HG02970 (cell line): ENCODE measurements around the gene PTPN12.
"Not testable (repeated sequence)": the region's sequence is repeated elsewhere in the genome, so short reads cannot be mapped to it uniquely, and the experiment has no call there.

ENCODE experiments used
- ATAC-seq: cut with Tn5 transposase; IDR thresholded peaks from one replicate; pipeline ENCODE4 v1.9.1; 2021; ENCODE audit warnings: mild to moderate bottlenecking, moderate library complexity, moderate number of reproducible peaks; ENCODE audit not compliant: unreplicated experiment, low FRiP score

The PTPN12 gene

GRCh38 chr7:77575187-77575586, 38.1 kb downstream of the PTPN12 start:
- ATAC-seq: no peak

GRCh38 chr7:77576856-77577255, 39.8 kb downstream of the PTPN12 start:
- no peak for ATAC-seq

- no peak for ATAC-seq
Observed at GRCh38 chr7:77579797-77580196, 42.7 kb downstream of the PTPN12 start.

DNA sequence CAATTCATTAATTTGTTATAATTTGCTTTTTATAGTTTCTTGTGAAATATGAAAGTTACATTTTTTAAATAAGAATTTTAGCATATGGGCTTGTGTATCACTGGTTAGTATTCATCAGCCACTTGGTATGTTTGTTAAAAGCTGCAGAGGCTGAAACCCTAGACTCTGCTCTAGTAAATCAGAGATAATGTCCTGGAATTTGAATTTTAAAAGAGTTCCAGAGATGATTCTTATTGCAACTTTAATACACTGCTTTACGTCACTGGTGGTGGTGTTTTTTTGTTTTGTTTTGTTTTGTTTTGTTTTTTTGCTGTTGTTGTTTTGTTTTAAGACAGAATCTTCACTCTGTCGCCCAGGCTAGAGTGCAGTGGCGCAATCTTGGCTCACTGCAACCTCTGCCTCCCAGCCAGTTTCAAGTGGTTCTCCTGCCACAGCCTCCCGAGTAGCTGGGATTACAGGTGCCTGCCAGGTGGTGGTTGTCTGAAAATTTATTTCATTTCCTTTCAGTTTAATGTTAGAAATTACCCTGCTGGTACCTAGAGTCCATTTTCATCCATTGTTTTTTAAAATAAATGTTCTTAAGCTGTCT, 43.8 kb downstream of the PTPN12 start:
- no peak for ATAC-seq

- ATAC-seq: no peak
Observed at GRCh38 chr7:77587272-77587671, 50.2 kb downstream of the PTPN12 start.

DNA sequence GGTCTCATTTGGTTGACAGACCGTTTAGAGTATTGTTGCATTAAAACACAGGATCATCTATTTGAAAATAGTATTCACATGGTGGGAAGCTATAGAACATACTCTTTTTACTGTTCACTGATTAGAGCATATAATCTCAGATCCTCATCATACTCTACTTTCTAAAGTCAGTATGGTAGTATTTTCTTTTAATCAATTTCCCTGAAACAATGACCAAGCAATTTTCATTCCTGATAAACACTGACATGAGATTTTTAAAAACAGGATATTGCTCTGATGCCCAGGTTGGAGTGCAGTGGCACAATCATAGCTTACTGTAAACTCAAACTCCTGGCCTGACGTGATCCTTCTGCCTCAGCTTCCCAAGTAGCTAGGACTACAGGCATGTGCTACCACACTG, 63.9 kb downstream of the PTPN12 start:
- no peak for ATAC-seq

GRCh38 chr7:77606562-77606961, 69.5 kb downstream of the PTPN12 start:
- ATAC-seq: no peak

GRCh38 chr7:77619314-77619713, 82.2 kb downstream of the PTPN12 start:
- ATAC-seq: no peak

DNA sequence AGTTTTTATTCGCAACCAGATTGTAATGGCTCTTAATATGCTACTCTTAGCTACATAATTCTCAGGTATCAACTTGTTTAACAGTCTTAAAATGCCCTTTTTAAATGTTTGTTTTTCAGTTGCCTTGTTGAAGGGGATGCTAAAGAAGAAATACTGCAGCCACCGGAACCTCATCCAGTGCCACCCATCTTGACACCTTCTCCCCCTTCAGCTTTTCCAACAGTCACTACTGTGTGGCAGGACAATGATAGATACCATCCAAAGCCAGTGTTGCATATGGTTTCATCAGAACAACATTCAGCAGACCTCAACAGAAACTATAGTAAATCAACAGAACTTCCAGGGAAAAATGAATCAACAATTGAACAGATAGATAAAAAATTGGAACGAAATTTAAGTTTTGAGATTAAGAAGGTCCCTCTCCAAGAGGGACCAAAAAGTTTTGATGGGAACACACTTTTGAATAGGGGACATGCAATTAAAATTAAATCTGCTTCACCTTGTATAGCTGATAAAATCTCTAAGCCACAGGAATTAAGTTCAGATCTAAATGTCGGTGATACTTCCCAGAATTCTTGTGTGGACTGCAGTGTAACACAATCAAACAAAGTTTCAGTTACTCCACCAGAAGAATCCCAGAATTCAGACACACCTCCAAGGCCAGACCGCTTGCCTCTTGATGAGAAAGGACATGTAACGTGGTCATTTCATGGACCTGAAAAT, 89.7 kb downstream of the PTPN12 start:
- ATAC-seq: no peak

DNA sequence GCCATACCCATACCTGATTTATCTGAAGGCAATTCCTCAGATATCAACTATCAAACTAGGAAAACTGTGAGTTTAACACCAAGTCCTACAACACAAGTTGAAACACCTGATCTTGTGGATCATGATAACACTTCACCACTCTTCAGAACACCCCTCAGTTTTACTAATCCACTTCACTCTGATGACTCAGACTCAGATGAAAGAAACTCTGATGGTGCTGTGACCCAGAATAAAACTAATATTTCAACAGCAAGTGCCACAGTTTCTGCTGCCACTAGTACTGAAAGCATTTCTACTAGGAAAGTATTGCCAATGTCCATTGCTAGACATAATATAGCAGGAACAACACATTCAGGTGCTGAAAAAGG, 90.2 kb downstream of the PTPN12 start:
- ATAC-seq: no peak

DNA sequence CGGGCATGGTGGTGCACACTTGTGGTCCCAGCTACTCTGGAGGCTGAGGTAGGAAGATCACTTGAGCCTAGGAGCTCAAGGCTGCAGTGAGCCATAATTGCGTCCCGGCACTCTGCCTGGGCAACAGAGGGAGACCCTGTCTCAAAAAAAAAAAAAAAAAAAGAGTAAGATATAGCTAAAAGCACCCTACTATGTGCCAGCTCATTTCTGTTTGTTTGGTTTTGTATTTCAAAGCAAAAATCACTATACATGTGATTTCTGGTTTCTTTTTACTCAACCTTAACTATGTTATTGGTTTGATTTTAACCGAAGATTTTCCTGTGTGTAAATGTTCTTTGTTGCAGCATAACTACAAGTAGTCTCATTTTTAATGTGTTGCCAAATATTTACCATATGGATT, 92.7 kb downstream of the PTPN12 start:
- ATAC-seq: no peak

DNA sequence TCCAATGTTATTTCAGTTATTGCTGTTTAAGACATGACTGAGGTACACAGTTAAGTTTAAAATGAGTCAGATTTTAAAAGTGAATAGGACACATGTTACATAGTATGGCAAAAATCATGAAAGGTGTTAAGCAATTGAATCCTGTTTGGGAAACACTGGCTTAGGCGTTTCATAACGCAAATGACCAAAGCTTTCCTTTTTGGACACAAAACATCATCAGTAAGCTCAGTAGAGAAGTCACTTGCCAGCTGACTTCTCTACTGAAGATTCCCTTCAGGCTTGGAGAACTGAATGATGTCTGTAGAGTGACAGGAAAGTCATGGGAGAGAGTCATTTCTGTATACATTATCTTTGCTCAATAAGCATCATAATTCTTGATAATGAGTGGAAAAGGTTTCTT, 94.7 kb downstream of the PTPN12 start:
- no peak for ATAC-seq

- ATAC-seq: no peak
Observed at GRCh38 chr7:77644774-77645173, 107.7 kb downstream of the PTPN12 start.

- ATAC-seq: no peak
Observed at GRCh38 chr7:77648742-77649338, 111.7 kb downstream of the PTPN12 start.

DNA sequence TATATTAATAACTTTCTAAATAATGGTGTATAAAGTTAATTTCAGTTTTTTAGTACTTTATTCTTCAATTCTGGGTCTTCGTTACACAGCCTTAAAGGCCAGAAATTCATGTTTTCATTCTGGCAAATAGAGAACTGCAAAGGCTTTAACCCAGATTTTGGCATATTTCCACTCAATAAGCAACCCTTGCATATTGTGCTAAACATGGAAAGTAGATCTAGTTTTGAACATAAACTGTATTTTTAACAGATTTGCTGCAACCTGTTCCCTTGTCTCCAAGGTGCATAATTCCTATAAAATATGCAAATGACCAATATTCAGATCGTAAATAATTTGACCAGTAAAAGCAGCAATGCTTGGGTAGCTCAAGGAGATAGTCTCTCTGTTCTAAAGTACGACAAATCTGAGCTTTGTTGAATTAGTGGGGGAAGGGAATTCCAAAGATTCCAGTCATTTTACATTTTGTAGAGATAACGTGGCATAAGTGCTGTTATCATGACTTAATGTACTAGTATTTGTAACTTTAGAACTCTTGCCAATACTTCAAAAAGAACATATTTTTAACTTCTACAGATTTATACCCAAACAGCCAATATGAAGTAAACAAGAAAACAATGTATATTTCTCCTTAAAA, 112.7 kb downstream of the PTPN12 start:
- ATAC-seq: no peak

DNA sequence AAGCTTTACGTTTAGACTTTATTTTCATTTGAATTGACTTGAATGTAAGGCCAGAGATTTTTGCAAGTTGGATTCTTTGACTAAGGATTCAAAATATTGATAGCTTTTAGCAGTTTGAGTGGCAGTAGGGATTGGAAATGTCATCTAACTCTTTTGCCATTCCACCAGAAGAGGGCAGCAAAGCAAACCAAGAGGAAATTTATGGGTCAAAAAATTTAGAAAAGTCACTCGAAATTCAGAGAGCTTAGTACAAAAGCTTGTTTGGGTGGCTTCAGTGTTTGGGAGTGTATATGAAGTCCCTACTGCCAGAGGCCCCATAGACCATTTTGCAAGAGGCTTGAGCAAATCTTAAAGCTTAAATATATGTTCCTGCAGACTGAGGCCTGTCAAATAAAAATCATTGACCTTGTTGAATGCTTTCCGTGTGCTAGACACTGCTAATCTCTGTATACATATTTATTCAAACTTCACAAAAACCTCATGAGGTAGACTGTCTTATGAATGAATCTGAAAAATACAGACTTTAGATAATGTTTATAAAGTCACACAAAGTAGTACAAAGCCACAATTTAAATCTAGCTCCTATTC, 114.6 kb downstream of the PTPN12 start:
- ATAC-seq: no peak

- ATAC-seq: not testable (repeated sequence)
Observed at GRCh38 chr7:77652826-77653225, 115.7 kb downstream of the PTPN12 start.

- no peak for ATAC-seq
Observed at GRCh38 chr7:77653572-77653971, 116.5 kb downstream of the PTPN12 start.

DNA sequence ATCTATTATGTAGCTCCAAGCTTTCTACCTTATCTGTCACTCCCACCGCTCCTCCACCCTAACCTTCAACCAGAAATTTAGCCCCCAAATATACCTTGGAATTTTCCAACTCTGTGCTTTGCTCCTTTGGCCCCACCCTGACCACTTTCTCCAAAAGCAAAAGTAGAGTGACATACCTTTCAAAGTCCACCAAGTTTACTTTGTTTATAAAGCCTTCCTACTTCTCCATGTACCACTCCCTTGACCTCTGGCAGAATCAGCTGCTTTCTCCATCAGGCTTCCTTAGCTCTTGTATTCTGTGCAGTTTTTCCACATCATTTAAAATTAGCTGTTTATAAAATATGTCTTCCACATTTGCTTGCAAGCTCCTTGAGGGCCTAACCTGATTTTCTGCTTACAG, 118.3 kb downstream of the PTPN12 start:
- no peak for ATAC-seq

DNA sequence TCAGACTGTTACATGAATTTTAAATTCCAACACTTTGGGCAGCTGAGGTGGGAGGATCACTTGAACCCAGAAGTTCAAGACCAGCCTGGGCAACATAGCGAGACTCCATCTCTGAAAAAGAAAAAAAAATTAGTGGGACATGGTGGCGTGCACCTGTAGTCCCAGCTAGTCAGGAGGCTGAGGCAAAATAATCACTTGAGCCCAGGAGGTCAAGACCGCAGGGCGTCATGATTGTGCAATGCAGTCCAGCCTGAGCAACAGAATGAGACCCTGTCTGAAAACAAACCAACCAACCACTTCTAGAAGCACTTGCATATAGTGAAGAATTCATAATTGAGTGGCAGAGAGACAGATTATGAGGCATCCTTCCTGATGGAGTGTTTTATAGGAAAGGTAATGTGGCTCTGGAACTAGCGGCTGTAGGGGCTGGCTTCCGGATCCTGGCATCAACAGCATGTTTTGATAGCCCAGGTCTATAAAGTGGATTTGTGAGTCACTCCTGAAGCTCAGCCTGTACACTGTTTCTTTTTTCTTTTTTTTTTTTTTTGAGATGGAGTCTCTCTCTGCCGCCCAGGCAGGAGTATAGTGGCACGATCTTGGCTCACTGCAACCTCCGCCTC, 118.9 kb downstream of the PTPN12 start:
- no peak for ATAC-seq
